ENCODE data around the gene GCSAM.

The GCSAM gene

DNA sequence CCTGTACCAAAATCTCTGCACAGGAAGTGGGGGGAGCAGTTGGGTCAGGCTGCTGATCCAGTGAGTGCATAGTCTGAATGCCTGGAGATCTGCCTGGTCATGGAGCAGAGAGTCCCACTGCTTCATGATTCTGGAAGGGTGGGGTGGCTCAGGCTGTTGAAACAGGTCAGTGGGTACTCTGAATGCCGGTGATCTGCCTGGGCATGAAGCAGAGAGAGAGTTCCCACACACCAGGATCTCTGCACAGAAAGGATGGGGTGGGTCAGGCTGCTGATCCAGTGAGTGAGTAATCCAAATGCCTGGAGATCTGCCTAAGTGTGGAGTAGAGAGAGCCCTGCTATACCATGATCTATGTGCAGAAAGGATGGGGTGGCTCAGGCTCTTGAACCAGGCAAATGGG is 16.1 kb upstream of the GCSAM start:
- ChIA-PET POLR2A (no interaction called here), CTCF (no interaction called here)
- TF ChIP-seq ZNF384 (IDR thresholded peaks at IDR 0.05): no peak
- no peak for TF ChIP-seq ARNT (IDR thresholded peaks at IDR 0.05)
- no peak for TF ChIP-seq NFRKB (IDR thresholded peaks at IDR 0.05)
- no peak for TF ChIP-seq LEF1 (IDR thresholded peaks at IDR 0.05; ENCODE audit: borderline replicate concordance)
- no peak for TF ChIP-seq FOXA1 (IDR thresholded peaks at IDR 0.05)
- no peak for TF ChIP-seq HDGF (IDR thresholded peaks at IDR 0.05; ENCODE audit: borderline replicate concordance)
- no peak for TF ChIP-seq FOXM1 (IDR thresholded peaks at IDR 0.05; ENCODE audit: borderline replicate concordance)
- no peak for TF ChIP-seq SP1 (IDR thresholded peaks at IDR 0.05)
- no peak for TF ChIP-seq SUZ12 (IDR thresholded peaks at IDR 0.05)
- TF ChIP-seq CTBP1 (IDR thresholded peaks at IDR 0.05; ENCODE audit: borderline replicate concordance): no peak
- no peak for TF ChIP-seq FOXK2 (IDR thresholded peaks at IDR 0.05)
- TF ChIP-seq ELF4 (IDR thresholded peaks at IDR 0.05): no peak
- TF ChIP-seq L3MBTL2 (conservative IDR thresholded peaks at IDR 0.05): no peak
- no peak for DNase-seq (ENCODE audit: extremely low spot score)

DNA sequence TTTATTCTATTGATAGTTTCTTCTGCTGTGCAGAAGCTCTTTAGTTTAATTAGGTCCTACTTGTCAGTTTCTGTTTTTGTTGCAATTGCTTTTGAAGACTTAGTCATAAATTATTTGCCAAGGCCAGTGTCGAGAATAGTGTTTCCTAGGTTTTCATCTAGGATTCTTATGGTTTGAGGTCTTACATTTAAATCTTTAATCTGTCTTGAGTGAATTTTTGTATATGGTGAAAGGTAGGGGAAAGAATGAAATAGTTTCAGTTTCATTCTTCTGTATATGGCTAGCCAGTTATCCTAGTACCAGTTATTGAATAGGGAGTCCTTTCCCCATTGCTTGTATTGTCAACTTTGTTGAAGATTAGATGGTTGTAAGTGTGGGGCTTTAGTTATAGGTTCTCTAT is 10.6 kb upstream of the GCSAM start:
- TF ChIP-seq FOXM1 (IDR thresholded peaks at IDR 0.05; ENCODE audit: borderline replicate concordance): no peak
- no peak for TF ChIP-seq L3MBTL2 (conservative IDR thresholded peaks at IDR 0.05)
- no peak for TF ChIP-seq TARDBP (IDR thresholded peaks at IDR 0.05)
- no peak for TF ChIP-seq CTBP1 (IDR thresholded peaks at IDR 0.05; ENCODE audit: borderline replicate concordance)
- no peak for TF ChIP-seq SP1 (IDR thresholded peaks at IDR 0.05)
- TF ChIP-seq HDGF (IDR thresholded peaks at IDR 0.05; ENCODE audit: borderline replicate concordance): no peak
- no peak for DNase-seq (ENCODE audit: extremely low spot score)
- ChIA-PET POLR2A (no interaction called here), CTCF (no interaction called here)

DNA sequence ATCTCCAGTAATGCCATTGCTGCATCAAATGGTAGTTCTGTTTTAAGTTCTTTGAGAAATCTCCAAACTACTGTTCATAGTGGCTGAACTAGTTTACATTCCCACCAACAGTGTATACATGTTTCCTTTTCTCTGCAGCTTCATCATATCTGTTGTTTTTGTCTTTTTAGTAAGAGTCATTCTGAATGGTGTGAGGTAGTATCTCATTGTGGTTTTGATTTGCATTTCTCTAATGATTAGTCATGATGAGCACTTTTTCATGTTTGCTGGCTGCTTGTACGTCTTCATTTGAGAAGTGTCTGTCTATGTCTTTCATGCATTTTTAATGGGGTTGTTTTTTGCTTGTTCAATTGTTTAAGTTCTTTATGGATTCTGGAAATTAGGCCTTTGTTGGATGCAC is 10.2 kb upstream of the GCSAM start:
- DNase-seq (ENCODE audit: extremely low spot score): no peak
- CTCF ChIA-PET: no interaction called here
- TF ChIP-seq ZNF384 (IDR thresholded peaks at IDR 0.05): no peak
- TF ChIP-seq ELF4 (IDR thresholded peaks at IDR 0.05): no peak
- TF ChIP-seq NFRKB (IDR thresholded peaks at IDR 0.05): no peak
- no peak for TF ChIP-seq CTBP1 (IDR thresholded peaks at IDR 0.05; ENCODE audit: borderline replicate concordance)

DNA sequence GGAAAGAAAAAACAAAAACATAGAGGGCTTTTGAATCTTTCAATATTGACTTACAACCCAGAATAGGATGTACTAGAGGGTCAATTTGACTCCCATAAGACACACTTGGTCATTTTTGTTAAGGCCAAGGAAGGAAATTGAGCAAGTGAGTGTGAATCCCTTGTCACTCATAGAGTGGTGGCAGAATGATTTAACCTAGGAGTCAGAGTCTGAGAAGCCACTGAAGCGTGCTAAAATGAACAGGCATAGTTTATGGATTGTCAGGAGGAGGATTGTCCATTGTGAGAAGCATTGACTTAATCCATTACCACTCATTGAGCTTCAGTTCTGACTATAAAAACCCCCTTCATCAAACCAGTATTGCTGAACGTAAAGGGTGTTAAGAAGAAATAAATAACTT is 8.2 kb upstream of the GCSAM start:
- ChIA-PET POLR2A (no interaction called here), CTCF (no interaction called here)
- no peak for TF ChIP-seq FOXA1 (IDR thresholded peaks at IDR 0.05)
- TF ChIP-seq SUZ12 (IDR thresholded peaks at IDR 0.05): no peak
- no peak for TF ChIP-seq SP1 (IDR thresholded peaks at IDR 0.05)
- no peak for TF ChIP-seq LEF1 (IDR thresholded peaks at IDR 0.05; ENCODE audit: borderline replicate concordance)
- TF ChIP-seq NFRKB (IDR thresholded peaks at IDR 0.05): no peak
- TF ChIP-seq BHLHE40 (IDR thresholded peaks at IDR 0.05; ENCODE audit: borderline replicate concordance): no peak
- TF ChIP-seq TARDBP (IDR thresholded peaks at IDR 0.05): no peak
- TF ChIP-seq FOXK2 (IDR thresholded peaks at IDR 0.05): no peak
- no peak for TF ChIP-seq ARNT (IDR thresholded peaks at IDR 0.05)
- DNase-seq (ENCODE audit: extremely low spot score): no peak

More for the DNA sequence above, 10.2 kb upstream of the GCSAM start:
- POLR2A ChIA-PET: no interaction called here

DNA sequence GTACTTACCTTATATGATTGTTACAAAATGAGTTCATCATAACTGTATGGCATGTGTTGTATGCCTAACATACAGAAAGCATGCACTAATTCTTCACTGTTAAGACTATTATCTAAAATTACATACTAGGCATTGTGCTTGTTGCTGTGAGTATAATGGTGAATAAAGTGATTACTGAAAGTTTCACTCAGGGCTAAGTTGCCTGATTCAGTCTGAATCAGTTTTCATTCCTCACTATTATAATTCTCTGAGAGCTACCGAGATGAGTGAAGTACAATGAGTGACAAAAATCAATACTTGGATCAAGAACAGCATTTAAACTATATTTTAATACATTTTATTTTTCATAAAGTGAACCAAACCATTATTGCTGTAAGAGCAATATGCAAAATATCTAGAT is 7.5 kb upstream of the GCSAM start:
- DNase-seq (ENCODE audit: extremely low spot score): no peak
- CTCF ChIA-PET: no interaction called here
- POLR2A ChIA-PET: no interaction called here
- TF ChIP-seq ZNF384 (IDR thresholded peaks at IDR 0.05) (no peak), HDGF (IDR thresholded peaks at IDR 0.05; ENCODE audit: borderline replicate concordance) (no peak), TARDBP (IDR thresholded peaks at IDR 0.05) (no peak), SUZ12 (IDR thresholded peaks at IDR 0.05) (no peak)

DNA sequence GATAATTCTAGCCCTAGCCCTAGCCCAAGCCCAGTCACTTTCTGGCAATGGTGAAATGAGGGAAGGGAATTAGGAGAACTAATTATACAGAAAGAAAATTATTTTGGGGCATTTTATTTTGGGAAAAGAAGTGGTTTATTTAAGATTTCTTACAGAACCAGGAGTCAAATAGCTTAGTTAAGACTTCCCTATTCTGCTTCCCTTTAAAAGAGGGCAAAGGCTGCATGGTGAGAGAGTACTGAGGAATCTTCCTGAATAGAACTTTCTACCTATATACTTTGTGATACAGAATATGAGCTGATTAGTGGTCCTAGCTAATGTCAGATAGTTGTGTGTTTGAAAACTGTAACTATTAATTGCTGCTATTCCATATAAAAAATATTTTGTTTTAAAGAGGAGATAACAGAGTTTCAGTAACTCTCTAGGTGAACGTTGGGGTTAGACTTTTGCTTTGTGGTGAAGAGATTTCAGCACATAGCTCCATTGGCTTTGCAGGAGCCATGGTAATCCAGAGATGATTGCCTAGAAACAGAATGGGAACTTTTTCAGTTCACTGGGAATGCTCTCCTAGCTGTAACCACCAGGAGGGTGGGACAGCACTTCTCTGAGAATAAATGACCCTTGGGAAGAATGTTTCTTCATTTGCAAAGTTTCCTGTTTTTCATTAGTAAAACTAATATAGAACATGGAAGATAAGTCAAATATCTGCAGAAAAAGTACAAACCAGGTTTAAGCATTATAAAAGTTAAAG is 5.3 kb upstream of the GCSAM start:
- no peak for DNase-seq (ENCODE audit: extremely low spot score)
- no peak for TF ChIP-seq CTBP1 (IDR thresholded peaks at IDR 0.05; ENCODE audit: borderline replicate concordance)
- TF ChIP-seq SP1 (IDR thresholded peaks at IDR 0.05): no peak
- TF ChIP-seq ELF4 (IDR thresholded peaks at IDR 0.05): no peak
- TF ChIP-seq, protein P1, sequence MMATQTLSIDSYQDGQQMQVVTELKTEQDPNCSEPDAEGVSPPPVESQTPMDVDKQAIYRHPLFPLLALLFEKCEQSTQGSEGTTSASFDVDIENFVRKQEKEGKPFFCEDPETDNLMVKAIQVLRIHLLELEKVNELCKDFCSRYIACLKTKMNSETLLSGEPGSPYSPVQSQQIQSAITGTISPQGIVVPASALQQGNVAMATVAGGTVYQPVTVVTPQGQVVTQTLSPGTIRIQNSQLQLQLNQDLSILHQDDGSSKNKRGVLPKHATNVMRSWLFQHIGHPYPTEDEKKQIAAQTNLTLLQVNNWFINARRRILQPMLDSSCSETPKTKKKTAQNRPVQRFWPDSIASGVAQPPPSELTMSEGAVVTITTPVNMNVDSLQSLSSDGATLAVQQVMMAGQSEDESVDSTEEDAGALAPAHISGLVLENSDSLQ (IDR thresholded peaks at IDR 0.05): no peak
- no peak for TF ChIP-seq L3MBTL2 (conservative IDR thresholded peaks at IDR 0.05)
- TF ChIP-seq HDGF (IDR thresholded peaks at IDR 0.05; ENCODE audit: borderline replicate concordance): no peak
- no peak for TF ChIP-seq ARNT (IDR thresholded peaks at IDR 0.05)
- no peak for TF ChIP-seq FOXK2 (IDR thresholded peaks at IDR 0.05)
- no peak for TF ChIP-seq ZNF384 (IDR thresholded peaks at IDR 0.05)
- TF ChIP-seq SUZ12 (IDR thresholded peaks at IDR 0.05): no peak
- TF ChIP-seq NFRKB (IDR thresholded peaks at IDR 0.05): no peak
- TF ChIP-seq LEF1 (IDR thresholded peaks at IDR 0.05; ENCODE audit: borderline replicate concordance): no peak
- CTCF ChIA-PET: interaction anchor here (0.9 to 1.4 kb wide), 2 partner anchors 13 to 393 kb away, joined by 4 read pairs; no protein-coding TSS in a partner anchor
- POLR2A ChIA-PET: no interaction called here

DNA sequence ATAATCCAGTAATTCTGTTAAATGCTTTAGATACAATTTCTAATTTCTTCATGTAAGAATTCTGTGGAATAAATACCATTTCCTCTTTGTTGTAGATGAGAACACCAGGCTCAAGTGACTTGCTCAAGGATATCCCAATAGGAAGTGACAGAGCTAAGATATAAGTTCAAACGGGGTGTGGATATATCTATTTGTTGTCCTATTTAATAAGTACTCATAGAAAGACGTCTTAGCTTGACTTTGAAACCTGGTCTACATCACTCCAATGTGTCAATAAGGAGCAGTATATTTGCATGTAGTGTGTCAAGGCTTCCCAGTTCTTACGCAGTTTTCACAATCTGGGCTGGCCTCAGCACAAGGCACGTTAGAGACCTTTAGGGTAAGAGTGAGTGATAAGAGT is 4.7 kb upstream of the GCSAM start:
- TF ChIP-seq SUZ12 (IDR thresholded peaks at IDR 0.05): no peak
- no peak for TF ChIP-seq BHLHE40 (IDR thresholded peaks at IDR 0.05; ENCODE audit: borderline replicate concordance)
- TF ChIP-seq SP1 (IDR thresholded peaks at IDR 0.05): no peak
- TF ChIP-seq ELF4 (IDR thresholded peaks at IDR 0.05): no peak
- no peak for TF ChIP-seq TARDBP (IDR thresholded peaks at IDR 0.05)
- TF ChIP-seq HDGF (IDR thresholded peaks at IDR 0.05; ENCODE audit: borderline replicate concordance): no peak
- TF ChIP-seq ARNT (IDR thresholded peaks at IDR 0.05): no peak
- no peak for TF ChIP-seq L3MBTL2 (conservative IDR thresholded peaks at IDR 0.05)
- TF ChIP-seq FOXA1 (IDR thresholded peaks at IDR 0.05): no peak
- TF ChIP-seq CTBP1 (IDR thresholded peaks at IDR 0.05; ENCODE audit: borderline replicate concordance): no peak
- TF ChIP-seq ZNF384 (IDR thresholded peaks at IDR 0.05): no peak
- CTCF ChIA-PET: interaction anchor here (0.7 to 1.4 kb wide), 2 partner anchors 13 to 28 kb away, joined by 3 to 4 read pairs; no protein-coding TSS in a partner anchor
- POLR2A ChIA-PET: no interaction called here
- no peak for DNase-seq (ENCODE audit: extremely low spot score)

All from HEK293T (cell line).